Central memory CD8-positive, alpha-beta T cell (primary cell): ENCODE results near the gene ITGB5.

Experiments
- ATAC-seq: fragments of 150-1000 bp; cut with Tn5 transposase; replicated peaks from 2 replicates; pipeline ENCODE4 v1.10.0; 2022; ENCODE audit warnings: mild to moderate bottlenecking, moderate FRiP score, moderate number of reproducible peaks; ENCODE audit not compliant: poor library complexity, severe bottlenecking; ENCODE audit errors: extremely low read depth
- DNase-seq, 2 donors: peaks; one replicate each; pipeline ENCODE4 v3.0.0; 2021; ENCODE audit warnings: low spot score in 2 of 2
- H3K27ac Mint-ChIP-seq: one replicate; pipeline ENCODE4 v1.8.0; 2022; ENCODE audit warnings: low read depth, mild to moderate bottlenecking, moderate library complexity, mixed read lengths
- H3K27me3 Mint-ChIP-seq: one replicate; pipeline ENCODE4 v1.8.0; 2022; ENCODE audit warnings: mixed read lengths
- H3K36me3 Mint-ChIP-seq: one replicate; pipeline ENCODE4 v1.8.0; 2022; ENCODE audit warnings: mild to moderate bottlenecking, moderate library complexity, mixed read lengths; ENCODE audit not compliant: insufficient read depth
- H3K4me1 Mint-ChIP-seq: one replicate; pipeline ENCODE4 v1.8.0; 2022; ENCODE audit warnings: mixed read lengths
- H3K4me3 Mint-ChIP-seq: one replicate; pipeline ENCODE4 v1.8.0; 2022; ENCODE audit warnings: mild to moderate bottlenecking, moderate library complexity, mixed read lengths
- H3K9me3 Mint-ChIP-seq: one replicate; pipeline ENCODE4 v1.8.0; 2022; ENCODE audit warnings: mixed read lengths

The ITGB5 gene

GRCh38 chr3:124823648-124824047 is 63.5 kb downstream of the ITGB5 start:
- no peaks in the 10 kb centered on the region for H3K4me1 Mint-ChIP-seq
- no peak overlapping the region for H3K4me3 Mint-ChIP-seq
- no peak for DNase-seq
- ATAC-seq = no peak
- no peak overlapping the region for H3K27ac Mint-ChIP-seq
- H3K36me3 Mint-ChIP-seq = no peaks in the 10 kb centered on the region
- no peaks in the 10 kb centered on the region for H3K9me3 Mint-ChIP-seq
- peaks cover 38% of the 10 kb centered on the region for H3K27me3 Mint-ChIP-seq

- Mint-ChIP-seq H3K27ac (no peak overlapping the region), H3K36me3 (no peaks in the 10 kb centered on the region), H3K4me1 (no peaks in the 10 kb centered on the region), H3K27me3 (peaks cover 38% of the 10 kb centered on the region), H3K9me3 (no peaks in the 10 kb centered on the region), H3K4me3 (no peak overlapping the region)
- ATAC-seq (no peak), DNase-seq (no peak)
Observed at GRCh38 chr3:124823206-124823605, 64.0 kb downstream of the ITGB5 start.

GRCh38 chr3:124821356-124821755 is 65.8 kb downstream of the ITGB5 start:
- no peak for ATAC-seq
- DNase-seq = no peak
- Mint-ChIP-seq H3K27me3 (peaks cover 38% of the 10 kb centered on the region), H3K36me3 (no peaks in the 10 kb centered on the region), H3K9me3 (no peaks in the 10 kb centered on the region), H3K4me1 (no peaks in the 10 kb centered on the region), H3K4me3 (no peak overlapping the region), H3K27ac (no peak overlapping the region)

- Mint-ChIP-seq H3K4me1 (no peaks in the 10 kb centered on the region), H3K27me3 (peaks cover 38% of the 10 kb centered on the region), H3K36me3 (no peaks in the 10 kb centered on the region), H3K9me3 (no peaks in the 10 kb centered on the region), H3K4me3 (no peak overlapping the region), H3K27ac (no peak overlapping the region)
- ATAC-seq (no peak), DNase-seq (no peak)
Observed at GRCh38 chr3:124818398-124819091, 68.6 kb downstream of the ITGB5 start.

GRCh38 chr3:124817079-124817478 is 70.1 kb downstream of the ITGB5 start:
- Mint-ChIP-seq H3K4me3 (no peak overlapping the region), H3K4me1 (no peaks in the 10 kb centered on the region), H3K27ac (no peak overlapping the region), H3K9me3 (no peaks in the 10 kb centered on the region), H3K36me3 (no peaks in the 10 kb centered on the region), H3K27me3 (peaks cover 33% of the 10 kb centered on the region)
- DNase-seq (no peak), ATAC-seq (no peak)

- ATAC-seq (no peak), DNase-seq (no peak)
- H3K36me3 Mint-ChIP-seq = no peaks in the 10 kb centered on the region
- H3K4me1 Mint-ChIP-seq = no peaks in the 10 kb centered on the region
- no peaks in the 10 kb centered on the region for H3K9me3 Mint-ChIP-seq
- H3K27ac Mint-ChIP-seq = no peak overlapping the region
- peaks cover 24% of the 10 kb centered on the region for H3K27me3 Mint-ChIP-seq
- H3K4me3 Mint-ChIP-seq = no peak overlapping the region
Observed at GRCh38 chr3:124816206-124816605, 71.0 kb downstream of the ITGB5 start.

GRCh38 chr3:124815781-124816180 is 71.4 kb downstream of the ITGB5 start:
- no peak overlapping the region for H3K27ac Mint-ChIP-seq
- no peaks in the 10 kb centered on the region for H3K4me1 Mint-ChIP-seq
- peaks cover 20% of the 10 kb centered on the region for H3K27me3 Mint-ChIP-seq
- H3K4me3 Mint-ChIP-seq = no peak overlapping the region
- ATAC-seq (no peak), DNase-seq (no peak)
- no peaks in the 10 kb centered on the region for H3K9me3 Mint-ChIP-seq
- H3K36me3 Mint-ChIP-seq = no peaks in the 10 kb centered on the region

- ATAC-seq (no peak), DNase-seq (no peak)
- H3K4me3 Mint-ChIP-seq = no peak overlapping the region
- H3K36me3 Mint-ChIP-seq = no peaks in the 10 kb centered on the region
- no peak overlapping the region for H3K27ac Mint-ChIP-seq
- no peaks in the 10 kb centered on the region for H3K4me1 Mint-ChIP-seq
- no peaks in the 10 kb centered on the region for H3K9me3 Mint-ChIP-seq
- peaks cover 10% of the 10 kb centered on the region for H3K27me3 Mint-ChIP-seq
Observed at GRCh38 chr3:124814620-124815421, 72.3 kb downstream of the ITGB5 start.

- Mint-ChIP-seq H3K27ac (no peak overlapping the region), H3K27me3 (no peaks in the 10 kb centered on the region), H3K4me1 (no peaks in the 10 kb centered on the region), H3K4me3 (no peak overlapping the region), H3K36me3 (no peaks in the 10 kb centered on the region), H3K9me3 (no peaks in the 10 kb centered on the region)
- DNase-seq = no peak
- no peak for ATAC-seq
Observed at GRCh38 chr3:124813541-124813940, 73.6 kb downstream of the ITGB5 start.

GRCh38 chr3:124812291-124813265 is 74.6 kb downstream of the ITGB5 start:
- Mint-ChIP-seq H3K27me3 (no peaks in the 10 kb centered on the region), H3K4me1 (no peaks in the 10 kb centered on the region), H3K9me3 (no peaks in the 10 kb centered on the region), H3K36me3 (no peaks in the 10 kb centered on the region), H3K27ac (no peak overlapping the region), H3K4me3 (no peak overlapping the region)
- no peak for ATAC-seq
- no peak for DNase-seq

GRCh38 chr3:124811436-124811835 is 75.7 kb downstream of the ITGB5 start:
- H3K27ac Mint-ChIP-seq = no peak overlapping the region
- no peak for DNase-seq
- H3K4me3 Mint-ChIP-seq = no peak overlapping the region
- no peak for ATAC-seq
- H3K9me3 Mint-ChIP-seq = no peaks in the 10 kb centered on the region
- H3K27me3 Mint-ChIP-seq = no peaks in the 10 kb centered on the region
- no peaks in the 10 kb centered on the region for H3K36me3 Mint-ChIP-seq
- no peaks in the 10 kb centered on the region for H3K4me1 Mint-ChIP-seq

GRCh38 chr3:124810970-124811369 is 76.2 kb downstream of the ITGB5 start:
- DNase-seq (no peak), ATAC-seq (no peak)
- Mint-ChIP-seq H3K4me3 (no peak overlapping the region), H3K36me3 (no peaks in the 10 kb centered on the region), H3K27ac (no peak overlapping the region), H3K27me3 (no peaks in the 10 kb centered on the region), H3K4me1 (no peaks in the 10 kb centered on the region), H3K9me3 (no peaks in the 10 kb centered on the region)
